Activated CD4-positive, alpha-beta T cell treated with anti-CD3 and anti-CD28 coated beads, Interleukin-2, amount 50 U/mL, for 4 hours (primary cell): Measurements from ENCODE around the gene NTRK1.

Experiments used
- DNase-seq, 2 experiments: peaks; one replicate each; pipeline ENCODE4 v3.0.0-alpha.2; 2020

NTRK1 gene

GRCh38 chr1:156900896-156901589 is 40.4 kb downstream of the NTRK1 start:
- DNase-seq = no peak

GRCh38 chr1:156901590-156901900 is 40.9 kb downstream of the NTRK1 start:
- no peak for DNase-seq

DNA sequence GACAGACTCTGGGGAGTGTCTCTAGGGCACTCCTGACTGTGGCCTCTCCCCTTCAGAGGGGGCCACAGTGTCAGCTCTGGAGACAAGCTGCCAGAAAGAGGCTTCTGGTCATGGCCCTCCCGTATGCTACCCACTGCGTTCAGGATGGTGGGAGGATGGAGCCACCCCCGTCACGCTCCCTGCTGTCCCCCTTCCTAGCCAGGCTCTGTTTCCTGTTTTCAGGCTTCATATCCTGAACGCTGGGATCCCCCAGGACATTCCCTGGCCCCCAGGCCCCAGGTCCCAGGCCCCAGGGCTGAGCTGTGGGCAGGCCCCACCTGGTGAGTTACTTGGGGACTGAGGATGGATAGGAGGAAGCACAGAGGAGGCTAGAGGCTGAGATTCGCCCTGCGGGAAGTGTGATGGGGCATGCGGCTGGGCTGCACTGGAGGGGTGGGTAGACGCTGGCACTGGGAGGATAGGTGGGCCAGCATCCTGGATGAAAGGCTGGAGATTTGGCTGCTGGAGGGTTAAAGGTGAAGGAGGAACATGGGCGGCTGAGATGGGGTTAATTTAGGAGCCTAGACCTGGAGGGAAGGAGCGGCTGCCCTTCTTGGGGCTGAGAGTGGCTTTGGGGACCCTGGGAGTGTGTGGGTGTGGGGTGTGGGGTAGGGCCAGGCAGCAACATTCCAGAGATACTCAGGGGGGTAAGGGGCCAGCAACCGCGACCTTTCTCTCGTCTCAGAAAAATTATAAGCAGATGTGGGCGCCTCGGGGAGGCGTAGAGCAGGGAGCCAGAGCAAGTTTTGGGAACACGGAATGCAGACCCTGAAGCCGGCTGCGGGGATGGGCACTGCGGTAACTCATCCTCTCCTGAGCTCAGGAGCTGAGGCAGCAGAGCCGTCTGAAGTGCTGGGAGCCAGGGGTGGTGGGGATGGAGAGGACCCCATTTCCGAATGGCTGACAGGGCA is 41.6 kb downstream of the NTRK1 start:
- DNase-seq = no peak

GRCh38 chr1:156903328-156904091 is 42.8 kb downstream of the NTRK1 start:
- no peak for DNase-seq

DNA sequence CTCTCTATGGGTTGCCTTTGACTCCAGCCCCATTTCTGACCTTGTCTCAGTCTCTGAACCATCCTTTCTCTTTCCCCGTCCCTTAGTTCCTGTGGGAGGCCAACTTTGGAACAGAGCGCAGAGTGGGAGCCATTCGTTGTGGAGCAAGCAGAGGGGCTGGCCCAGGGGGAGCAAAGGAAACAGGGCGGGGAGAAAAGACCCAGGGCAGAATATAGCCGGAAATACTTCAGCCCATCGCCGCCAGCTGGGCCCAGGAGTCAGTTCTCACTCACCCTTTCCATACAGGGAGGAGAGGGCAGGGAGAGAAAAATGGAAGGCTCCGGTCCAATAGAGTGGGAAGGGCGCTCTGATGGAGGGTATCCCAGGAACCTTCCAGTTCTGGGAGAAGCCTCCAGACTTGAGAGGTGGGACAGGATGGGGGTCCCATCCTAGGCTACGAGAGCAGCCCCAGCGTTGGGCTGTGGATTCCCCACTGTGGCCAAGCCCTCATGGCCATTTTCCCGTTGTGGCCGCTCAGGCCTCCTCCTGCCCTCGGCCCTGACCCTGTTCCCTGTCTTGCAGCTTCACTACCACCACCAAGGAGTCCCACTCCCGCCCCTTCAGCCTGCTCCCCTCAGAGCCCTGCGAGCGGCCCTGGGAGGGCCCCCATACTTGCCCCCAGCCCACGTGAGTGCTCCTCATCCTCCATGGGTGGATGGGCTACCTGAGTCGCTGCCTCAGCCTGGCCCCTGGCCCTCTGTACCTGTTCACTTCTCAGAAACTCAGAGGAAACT is 43.7 kb downstream of the NTRK1 start:
- no peak for DNase-seq

- DNase-seq = no peak
Measured at GRCh38 chr1:156905176-156905575, 44.5 kb downstream of the NTRK1 start.

DNA sequence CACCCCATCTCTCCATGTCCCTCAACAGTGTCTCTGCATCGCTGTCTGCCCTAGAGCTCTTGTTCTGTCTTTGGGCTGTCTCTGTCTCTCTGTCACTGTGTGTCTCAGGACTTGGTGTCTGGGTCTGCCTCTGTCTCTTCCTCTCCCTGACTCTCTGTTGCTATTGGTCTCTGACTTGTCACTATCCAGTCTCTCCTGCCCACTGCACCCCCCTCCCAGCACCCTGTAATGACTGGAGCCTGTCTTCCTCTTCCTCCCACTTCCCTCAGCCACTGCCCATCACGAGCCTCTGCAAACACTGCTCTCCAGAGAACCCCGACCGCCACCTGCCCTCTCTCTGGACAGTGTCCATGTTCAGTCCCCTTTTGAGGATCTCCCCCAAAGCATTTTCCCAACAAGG is 45.0 kb downstream of the NTRK1 start:
- no peak for DNase-seq

DNA sequence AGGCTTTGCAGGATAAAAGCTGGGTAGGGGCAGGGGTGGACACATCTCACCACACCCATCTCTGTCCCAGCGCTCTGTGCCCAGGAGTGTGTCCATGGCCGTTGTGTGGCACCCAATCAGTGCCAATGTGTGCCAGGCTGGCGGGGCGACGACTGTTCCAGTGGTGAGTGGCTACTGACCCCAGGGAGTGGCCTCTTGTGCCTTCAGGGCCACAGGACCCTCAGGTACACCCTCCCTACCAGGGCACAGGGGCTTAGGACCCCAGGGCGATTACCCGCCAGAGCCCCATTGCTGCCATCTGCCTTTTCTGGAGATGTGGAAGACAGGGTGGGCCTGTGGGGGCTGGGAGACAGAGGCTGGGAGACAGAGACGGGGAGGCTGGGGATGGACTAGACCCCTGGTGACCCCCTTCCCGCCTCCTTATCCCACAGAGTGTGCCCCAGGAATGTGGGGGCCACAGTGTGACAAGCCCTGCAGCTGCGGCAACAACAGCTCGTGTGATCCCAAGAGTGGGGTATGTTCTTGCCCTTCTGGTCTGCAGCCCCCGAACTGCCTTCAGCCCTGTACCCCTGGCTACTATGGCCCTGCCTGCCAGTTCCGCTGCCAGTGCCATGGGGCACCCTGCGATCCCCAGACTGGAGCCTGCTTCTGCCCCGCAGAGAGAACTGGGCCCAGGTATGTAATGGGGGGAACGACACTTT is 45.7 kb downstream of the NTRK1 start:
- no peak for DNase-seq

DNA sequence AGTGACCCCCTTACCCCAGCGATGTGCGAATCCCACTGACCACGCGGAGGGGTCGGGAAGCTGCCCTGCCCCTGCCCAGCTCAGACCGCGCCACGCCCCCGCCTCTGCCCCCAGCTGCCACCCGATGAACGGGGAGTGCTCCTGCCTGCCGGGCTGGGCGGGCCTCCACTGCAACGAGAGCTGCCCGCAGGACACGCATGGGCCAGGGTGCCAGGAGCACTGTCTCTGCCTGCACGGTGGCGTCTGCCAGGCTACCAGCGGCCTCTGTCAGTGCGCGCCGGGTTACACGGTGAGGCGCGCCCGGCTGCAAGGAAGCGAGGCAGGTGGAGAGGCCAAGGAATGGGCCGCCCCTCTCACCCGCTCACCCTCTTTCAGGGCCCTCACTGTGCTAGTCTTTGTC is 47.9 kb downstream of the NTRK1 start:
- DNase-seq = no peak

- DNase-seq = no peak
Measured at GRCh38 chr1:156908955-156909354, 48.3 kb downstream of the NTRK1 start.

GRCh38 chr1:156909671-156910070 is 49.0 kb downstream of the NTRK1 start:
- no peak for DNase-seq

- peak; percentile 42 to 45 for DNase-seq
Measured at GRCh38 chr1:156910309-156910782, 49.7 kb downstream of the NTRK1 start.

- DNase-seq = no peak
Measured at GRCh38 chr1:156911577-156912298, 51.1 kb downstream of the NTRK1 start.

- DNase-seq = no peak
Measured at GRCh38 chr1:156912310-156912709, 51.6 kb downstream of the NTRK1 start.

DNA sequence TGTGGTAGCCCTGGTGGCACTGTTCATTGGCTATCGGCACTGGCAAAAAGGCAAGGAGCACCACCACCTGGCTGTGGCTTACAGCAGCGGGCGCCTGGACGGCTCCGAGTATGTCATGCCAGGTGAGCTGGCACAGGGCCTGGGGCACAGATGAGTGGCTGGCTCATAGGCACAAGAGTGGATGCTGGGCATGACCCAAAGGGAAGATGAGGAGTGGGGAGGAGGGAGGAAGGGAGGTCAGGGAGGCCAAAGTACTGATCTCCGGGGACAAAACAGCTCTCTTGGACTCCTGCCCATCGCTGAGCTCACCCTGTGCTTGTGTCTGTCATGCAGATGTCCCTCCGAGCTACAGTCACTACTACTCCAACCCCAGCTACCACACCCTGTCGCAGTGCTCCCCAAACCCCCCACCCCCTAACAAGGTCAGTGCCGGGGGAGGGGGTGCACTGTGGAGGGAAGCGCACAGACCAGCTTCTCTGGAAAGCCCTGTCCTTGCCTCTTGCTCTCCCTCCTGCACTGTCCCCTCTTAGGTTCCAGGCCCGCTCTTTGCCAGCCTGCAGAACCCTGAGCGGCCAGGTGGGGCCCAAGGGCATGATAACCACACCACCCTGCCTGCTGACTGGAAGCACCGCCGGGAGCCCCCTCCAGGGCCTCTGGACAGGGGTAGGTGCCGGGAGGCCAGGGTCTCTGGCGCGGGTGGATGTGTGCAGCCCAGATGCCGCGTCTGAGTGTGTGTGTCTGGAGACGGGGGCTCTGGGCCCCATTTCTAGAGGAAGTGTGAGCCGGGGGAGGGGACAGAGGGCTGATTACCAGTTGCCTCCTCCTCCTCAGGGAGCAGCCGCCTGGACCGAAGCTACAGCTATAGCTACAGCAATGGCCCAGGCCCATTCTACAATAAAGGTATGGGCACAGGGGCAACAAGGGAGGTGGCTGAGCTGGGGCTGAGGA is 52.5 kb downstream of the NTRK1 start:
- DNase-seq = no peak

DNA sequence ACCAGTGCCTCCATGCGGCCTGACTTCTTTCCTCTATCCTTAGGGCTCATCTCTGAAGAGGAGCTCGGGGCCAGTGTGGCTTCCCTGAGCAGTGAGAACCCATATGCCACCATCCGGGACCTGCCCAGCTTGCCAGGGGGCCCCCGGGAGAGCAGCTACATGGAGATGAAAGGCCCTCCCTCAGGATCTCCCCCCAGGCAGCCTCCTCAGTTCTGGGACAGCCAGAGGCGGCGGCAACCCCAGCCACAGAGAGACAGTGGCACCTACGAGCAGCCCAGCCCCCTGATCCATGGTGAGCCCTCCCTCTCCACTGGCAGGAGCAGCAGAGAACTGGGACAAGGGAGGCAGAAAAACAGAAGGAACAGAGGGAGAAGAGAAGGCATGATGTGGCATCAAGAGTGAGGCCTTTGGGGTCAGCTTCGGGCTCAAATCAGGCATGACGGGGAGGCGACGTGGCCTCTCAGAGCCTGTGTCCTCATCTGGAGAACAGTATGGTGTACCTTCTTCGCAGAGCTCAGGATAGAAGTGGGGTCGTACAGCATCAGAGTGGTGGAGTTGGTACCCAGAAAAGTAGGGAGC is 53.2 kb downstream of the NTRK1 start:
- DNase-seq = no peak

DNA sequence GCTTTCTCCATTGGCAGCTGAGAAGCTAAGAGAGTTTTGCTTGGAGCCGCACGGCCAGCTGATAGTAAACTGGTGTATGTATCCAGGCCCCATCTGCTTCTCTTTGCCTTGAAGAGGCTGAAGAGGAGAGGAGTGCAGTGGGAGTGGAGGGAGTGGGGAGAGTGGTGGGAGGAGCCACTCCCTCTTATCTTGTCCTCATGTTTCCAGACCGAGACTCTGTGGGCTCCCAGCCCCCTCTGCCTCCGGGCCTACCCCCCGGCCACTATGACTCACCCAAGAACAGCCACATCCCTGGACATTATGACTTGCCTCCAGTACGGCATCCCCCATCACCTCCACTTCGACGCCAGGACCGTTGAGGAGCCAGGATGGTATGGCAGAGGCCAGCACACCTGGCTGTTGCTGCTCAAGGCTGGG is 53.8 kb downstream of the NTRK1 start:
- DNase-seq = no peak

GRCh38 chr1:156920233-156921052 is 59.8 kb downstream of the NTRK1 start, which contains the start of gene LRRC71:
Gene LRRC71, plus strand, starts transcription at chr1:156920632. Its CDS starts 172 bp downstream, at chr1:156920804.
- peak; percentile 40 to 41 for DNase-seq
